GM23338 (cell line): ENCODE data around the gene CABS1. TPM values are rescaled to one million over a fixed set of nuclear protein-coding genes. Genes with fewer than 3 reads are reported as not detected.

Source experiments
- ATAC-seq: fragments of 200-7000 bp; cut with Tn5 transposase; 3 replicates; pipeline ENCODE4 v1.9.1; 2020
- DNase-seq: peaks from one replicate; pipeline ENCODE4 v3.0.0-alpha.2; 2015; ENCODE audit warnings: low spot score
- H2AFZ ChIP-seq: fragments of 200-600 bp; sonication (generic); 2 replicates; pipeline ENCODE4 v1.8.0; 2016; ENCODE audit warnings: antibody characterized with exemption, mild to moderate bottlenecking, moderate library complexity
- H3F3A ChIP-seq: fragments of 200-600 bp; sonication (generic); replicated peaks from 2 replicates; pipeline ENCODE4 v1.8.0; 2017; ENCODE audit warnings: antibody characterized with exemption, mixed run types, low read depth
- H3K27ac ChIP-seq: fragments of 200-600 bp; sonication (generic); 2 replicates; pipeline ENCODE4 v1.6.1; 2016; ENCODE audit warnings: low read depth
- H3K27me3 ChIP-seq: fragments of 200-600 bp; sonication (generic); 2 replicates; pipeline ENCODE4 v1.8.0; 2016; ENCODE audit warnings: mild to moderate bottlenecking, mixed run types, moderate library complexity; ENCODE audit not compliant: insufficient read depth
- H3K36me3 ChIP-seq: fragments of 200-600 bp; sonication (generic); 2 replicates; pipeline ENCODE4 v1.8.0; 2016; ENCODE audit warnings: mild to moderate bottlenecking; ENCODE audit not compliant: insufficient read depth
- H3K4me1 ChIP-seq: fragments of 200-600 bp; sonication (generic); 2 replicates; pipeline ENCODE4 v1.8.0; 2016; ENCODE audit warnings: mild to moderate bottlenecking, moderate library complexity; ENCODE audit not compliant: insufficient read depth
- H3K4me2 ChIP-seq: fragments of 200-600 bp; sonication (generic); 2 replicates; pipeline ENCODE4 v1.7.1; 2017; ENCODE audit warnings: mixed run types
- H3K4me3 ChIP-seq: fragments of 200-600 bp; sonication (generic); 2 replicates; pipeline ENCODE4 v1.6.1; 2016; ENCODE audit warnings: mixed run types
- H3K79me2 ChIP-seq: fragments of 200-600 bp; sonication (generic); replicated peaks from 2 replicates; pipeline ENCODE4 v1.8.0; 2017; ENCODE audit warnings: mild to moderate bottlenecking; ENCODE audit not compliant: insufficient read depth
- H3K9me2 ChIP-seq: fragments of 200-600 bp; sonication (generic); 2 replicates; pipeline ENCODE4 v1.8.0; 2017; ENCODE audit not compliant: insufficient read depth
- H4K20me1 ChIP-seq: fragments of 200-600 bp; sonication (generic); replicated peaks from 2 replicates; pipeline ENCODE4 v1.8.0; 2017; ENCODE audit warnings: mild to moderate bottlenecking; ENCODE audit not compliant: insufficient read depth
- H3K27ac Mint-ChIP-seq: 2 replicates; pipeline ENCODE4 v1.8.0; 2020; ENCODE audit warnings: inconsistent platforms, mild to moderate bottlenecking, moderate library complexity, mixed read lengths
- H3K27me3 Mint-ChIP-seq: 3 replicates; pipeline ENCODE4 v1.8.0; 2022; ENCODE audit warnings: low read depth, mild to moderate bottlenecking, moderate library complexity, mixed read lengths, inconsistent platforms; ENCODE audit not compliant: insufficient read depth, poor library complexity
- H3K36me3 Mint-ChIP-seq: 3 replicates; pipeline ENCODE4 v1.8.0; 2021; ENCODE audit warnings: low read depth, mild to moderate bottlenecking, inconsistent platforms, moderate library complexity, mixed read lengths
- H3K4me1 Mint-ChIP-seq: 3 replicates; pipeline ENCODE4 v1.8.0; 2020; ENCODE audit warnings: mild to moderate bottlenecking, inconsistent platforms, mixed read lengths
- H3K4me3 Mint-ChIP-seq: 3 replicates; pipeline ENCODE4 v1.8.0; 2021; ENCODE audit warnings: moderate library complexity, mild to moderate bottlenecking, inconsistent platforms, mixed read lengths
- H3K9me3 Mint-ChIP-seq: 3 replicates; pipeline ENCODE4 v1.8.0; 2020; ENCODE audit warnings: moderate library complexity, mild to moderate bottlenecking, inconsistent platforms, mixed read lengths
- CREB1 ChIP-seq: fragments of 250-450 bp; sonication (Bioruptor Pico); IDR thresholded peaks from 2 replicates; pipeline ENCODE4 v1.5.0; 2020; ENCODE audit warnings: low read depth, mild to moderate bottlenecking, moderate library complexity
- EZH2 ChIP-seq: fragments of 200-600 bp; sonication (generic); IDR thresholded peaks from one replicate; pipeline ENCODE4 v1.8.0; 2017; ENCODE audit warnings: antibody characterized with exemption, mild to moderate bottlenecking, low read depth; ENCODE audit not compliant: unreplicated experiment
- EZH2phosphoT487 ChIP-seq: fragments of 200-600 bp; sonication (generic); IDR thresholded peaks from one replicate; pipeline ENCODE4 v1.8.1; 2018; ENCODE audit warnings: antibody characterized with exemption; ENCODE audit not compliant: unreplicated experiment
- JUNB ChIP-seq: IDR thresholded peaks from one replicate; pipeline ENCODE4 v1.6.1; 2016; ENCODE audit warnings: antibody characterized with exemption; ENCODE audit not compliant: unreplicated experiment
- NANOG ChIP-seq: IDR thresholded peaks from 2 replicates; pipeline ENCODE4 v1.6.1; 2016; ENCODE audit warnings: antibody characterized with exemption, borderline replicate concordance
- POLR2AphosphoS5 ChIP-seq: IDR thresholded peaks from 2 replicates; pipeline ENCODE4 v1.6.1; 2016; ENCODE audit warnings: antibody characterized with exemption, low read depth
- REST ChIP-seq: IDR thresholded peaks from one replicate; pipeline ENCODE4 v1.6.1; 2018; ENCODE audit warnings: antibody characterized with exemption; ENCODE audit not compliant: unreplicated experiment
- STAT1 ChIP-seq: IDR thresholded peaks from one replicate; pipeline ENCODE4 v1.6.1; 2016; ENCODE audit warnings: antibody characterized with exemption; ENCODE audit not compliant: unreplicated experiment
- ZNF114 ChIP-seq: fragments of 250-450 bp; sonication (Bioruptor Pico); IDR thresholded peaks from 2 replicates; pipeline ENCODE4 v1.5.0; 2020; ENCODE audit warnings: mild to moderate bottlenecking, moderate library complexity
- ZNF331 ChIP-seq: fragments of 250-450 bp; sonication (Bioruptor Pico); IDR thresholded peaks from 2 replicates; pipeline ENCODE4 v1.5.0; 2020; ENCODE audit warnings: low read depth, mild to moderate bottlenecking, moderate library complexity
- ZNF462 ChIP-seq: fragments of 250-450 bp; sonication (Bioruptor Pico); IDR thresholded peaks from 2 replicates; pipeline ENCODE4 v1.5.0; 2020; ENCODE audit warnings: mild to moderate bottlenecking, moderate library complexity
- polyA plus RNA-seq: library from polyadenylated mRNA; unstranded; fragments of >200 nt; fragmentation: Nextera tagmentation; extraction: Ambion mirVana; gene quantifications from 2 replicates; pipeline ENCODE4 v1.2.1, GENCODE V29; 2016
- total RNA-seq: library from RNA; depleted of rRNA; stranded (reverse); fragments of >200 nt; shearing (Covaris generic); gene quantifications from 2 replicates; pipeline ENCODE4 v1.2.3, GENCODE V29; 2014
- TF ChIP-seq, protein P1 (sequence below), 2 experiments: fragments of 200-600 bp in 1 of 2; sonication (generic) in 1 of 2; conservative IDR thresholded peaks; 2 replicates each; pipeline versions ENCODE4 v1.5.1 to v1.6.1; 2016 to 2017; ENCODE audit warnings: antibody characterized with exemption in 2 of 2, low read depth in 2 of 2, mild to moderate bottlenecking in 2 of 2, moderate library complexity in 1 of 2
- TF ChIP-seq, protein P2 (sequence below): IDR thresholded peaks from 2 replicates; pipeline ENCODE4 v1.6.1; 2016; ENCODE audit warnings: antibody characterized with exemption

The CABS1 gene
- total and polyA plus RNA-seq, 2 experiments from 2014 or later: not detected

- no peak overlapping the region for H2AFZ ChIP-seq
- peaks cover 1% of the 10 kb centered on the region for H3K27me3 Mint-ChIP-seq
- TF ChIP-seq, protein P1, sequence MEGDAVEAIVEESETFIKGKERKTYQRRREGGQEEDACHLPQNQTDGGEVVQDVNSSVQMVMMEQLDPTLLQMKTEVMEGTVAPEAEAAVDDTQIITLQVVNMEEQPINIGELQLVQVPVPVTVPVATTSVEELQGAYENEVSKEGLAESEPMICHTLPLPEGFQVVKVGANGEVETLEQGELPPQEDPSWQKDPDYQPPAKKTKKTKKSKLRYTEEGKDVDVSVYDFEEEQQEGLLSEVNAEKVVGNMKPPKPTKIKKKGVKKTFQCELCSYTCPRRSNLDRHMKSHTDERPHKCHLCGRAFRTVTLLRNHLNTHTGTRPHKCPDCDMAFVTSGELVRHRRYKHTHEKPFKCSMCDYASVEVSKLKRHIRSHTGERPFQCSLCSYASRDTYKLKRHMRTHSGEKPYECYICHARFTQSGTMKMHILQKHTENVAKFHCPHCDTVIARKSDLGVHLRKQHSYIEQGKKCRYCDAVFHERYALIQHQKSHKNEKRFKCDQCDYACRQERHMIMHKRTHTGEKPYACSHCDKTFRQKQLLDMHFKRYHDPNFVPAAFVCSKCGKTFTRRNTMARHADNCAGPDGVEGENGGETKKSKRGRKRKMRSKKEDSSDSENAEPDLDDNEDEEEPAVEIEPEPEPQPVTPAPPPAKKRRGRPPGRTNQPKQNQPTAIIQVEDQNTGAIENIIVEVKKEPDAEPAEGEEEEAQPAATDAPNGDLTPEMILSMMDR (conservative IDR thresholded peaks at IDR 0.05; ENCODE audit: low read depth in 2 of 2): no peak
- TF ChIP-seq CREB1 (CRISPR knock-in tag): no peak
- TF ChIP-seq ZNF114 (CRISPR knock-in tag): no peak
- TF ChIP-seq NANOG: no peak
- no peak for TF ChIP-seq EZH2phosphoT487
- TF ChIP-seq ZNF462 (CRISPR knock-in tag): no peak
- TF ChIP-seq ZNF331 (CRISPR knock-in tag): no peak
- TF ChIP-seq STAT1: no peak
- TF ChIP-seq JUNB: no peak
- no peak for TF ChIP-seq EZH2
- TF ChIP-seq, protein P2, sequence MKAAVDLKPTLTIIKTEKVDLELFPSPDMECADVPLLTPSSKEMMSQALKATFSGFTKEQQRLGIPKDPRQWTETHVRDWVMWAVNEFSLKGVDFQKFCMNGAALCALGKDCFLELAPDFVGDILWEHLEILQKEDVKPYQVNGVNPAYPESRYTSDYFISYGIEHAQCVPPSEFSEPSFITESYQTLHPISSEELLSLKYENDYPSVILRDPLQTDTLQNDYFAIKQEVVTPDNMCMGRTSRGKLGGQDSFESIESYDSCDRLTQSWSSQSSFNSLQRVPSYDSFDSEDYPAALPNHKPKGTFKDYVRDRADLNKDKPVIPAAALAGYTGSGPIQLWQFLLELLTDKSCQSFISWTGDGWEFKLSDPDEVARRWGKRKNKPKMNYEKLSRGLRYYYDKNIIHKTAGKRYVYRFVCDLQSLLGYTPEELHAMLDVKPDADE: no peak
- TF ChIP-seq POLR2AphosphoS5: no peak
- no peak for TF ChIP-seq REST
- no peaks in the 10 kb centered on the region for H3K9me3 Mint-ChIP-seq
- no peak overlapping the region for H3K27ac Mint-ChIP-seq
- H3K9me2 ChIP-seq: no peaks in the 10 kb centered on the region
- H3K27ac ChIP-seq: no peak overlapping the region
- no peaks in the 10 kb centered on the region for H3K79me2 ChIP-seq
- H3K4me3 Mint-ChIP-seq: no peak overlapping the region
- H3K4me2 ChIP-seq: no peak overlapping the region
- H3K4me1 ChIP-seq: no peaks in the 10 kb centered on the region
- DNase-seq (no peak), ATAC-seq (no peak)
- no peaks in the 10 kb centered on the region for H3F3A ChIP-seq
- H3K36me3 Mint-ChIP-seq: no peaks in the 10 kb centered on the region
- no peaks in the 10 kb centered on the region for H3K36me3 ChIP-seq
- H3K27me3 ChIP-seq: no peaks in the 10 kb centered on the region
- no peak overlapping the region for H3K4me3 ChIP-seq
- H3K4me1 Mint-ChIP-seq: no peaks in the 10 kb centered on the region; the same call in 2 of the 3 replicates
- no peaks in the 10 kb centered on the region for H4K20me1 ChIP-seq
Observed at GRCh38 chr4:70300215-70300614, 34.6 kb upstream of the CABS1 start.
